GM19035 (cell line): ENCODE results near the gene EFS.

ENCODE experiments used
- ATAC-seq: cut with Tn5 transposase; IDR thresholded peaks from one replicate; pipeline ENCODE4 v1.9.1; 2021; ENCODE audit not compliant: unreplicated experiment

Gene EFS

GRCh38 chr14:23380197-23380914 lies 15.4 kb upstream of the EFS start:
- ATAC-seq: no peak

GRCh38 chr14:23379366-23380196 lies 14.6 kb upstream of the EFS start:
- ATAC-seq: no peak

- ATAC-seq: no peak
Measured at GRCh38 chr14:23378612-23379220, 13.7 kb upstream of the EFS start.

DNA sequence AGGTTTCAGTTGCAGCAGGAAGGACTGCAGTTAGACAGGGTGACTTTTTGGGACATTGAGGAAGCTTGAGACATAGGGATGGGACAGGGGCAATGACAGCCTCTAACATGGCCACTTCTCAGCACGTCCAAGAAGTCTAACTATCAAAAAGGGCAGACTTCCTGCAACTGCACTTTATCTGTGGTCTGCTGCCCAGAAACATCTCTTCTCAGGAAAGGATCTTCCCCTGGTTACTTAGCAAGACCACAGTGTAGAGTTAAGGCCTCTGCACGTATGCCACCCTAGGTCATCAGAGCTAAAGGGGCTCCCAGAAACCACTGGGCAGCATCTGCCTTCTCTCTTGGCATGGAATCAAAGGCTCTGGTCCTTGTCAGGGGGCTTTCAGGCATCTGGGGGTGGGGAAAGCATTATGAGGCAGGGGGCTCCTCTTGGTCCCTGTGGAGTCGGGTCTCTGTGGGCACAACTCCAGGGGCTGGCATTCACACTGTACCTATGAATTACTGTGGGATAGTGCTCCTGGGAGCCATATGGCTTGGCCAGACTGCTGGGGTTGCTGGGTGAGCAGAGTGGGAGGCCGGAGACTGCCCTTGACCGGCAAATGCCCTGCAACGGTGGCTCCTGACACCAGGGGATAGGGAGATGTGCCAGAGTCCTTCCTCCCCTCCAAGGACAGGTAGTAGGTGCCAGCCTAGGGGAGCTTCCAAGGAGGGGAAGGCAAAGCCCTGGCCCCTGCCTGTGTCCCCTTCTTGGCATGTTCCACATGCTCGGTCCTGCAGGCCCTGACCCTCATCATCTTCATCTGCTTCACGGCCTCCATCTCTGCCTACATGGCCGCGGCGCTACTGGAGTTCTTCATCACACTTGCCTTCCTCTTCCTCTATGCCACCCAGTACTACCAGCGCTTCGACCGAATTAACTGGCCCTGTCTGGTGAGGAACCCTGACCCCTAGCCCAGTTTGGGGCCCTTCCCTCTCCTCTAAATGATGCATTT lies 12.9 kb upstream of the EFS start:
- ATAC-seq: no peak

- ATAC-seq: no peak
Measured at GRCh38 chr14:23377198-23377550, 12.2 kb upstream of the EFS start.

- ATAC-seq: no peak
Measured at GRCh38 chr14:23376482-23377197, 11.7 kb upstream of the EFS start, which contains the start of gene CMTM5. Gene CMTM5, plus strand, starts transcription at chr14:23377046. Its CDS starts 206 bp downstream, at chr14:23377252.

- no peak for ATAC-seq
Measured at GRCh38 chr14:23375527-23376251, 10.7 kb upstream of the EFS start.

DNA sequence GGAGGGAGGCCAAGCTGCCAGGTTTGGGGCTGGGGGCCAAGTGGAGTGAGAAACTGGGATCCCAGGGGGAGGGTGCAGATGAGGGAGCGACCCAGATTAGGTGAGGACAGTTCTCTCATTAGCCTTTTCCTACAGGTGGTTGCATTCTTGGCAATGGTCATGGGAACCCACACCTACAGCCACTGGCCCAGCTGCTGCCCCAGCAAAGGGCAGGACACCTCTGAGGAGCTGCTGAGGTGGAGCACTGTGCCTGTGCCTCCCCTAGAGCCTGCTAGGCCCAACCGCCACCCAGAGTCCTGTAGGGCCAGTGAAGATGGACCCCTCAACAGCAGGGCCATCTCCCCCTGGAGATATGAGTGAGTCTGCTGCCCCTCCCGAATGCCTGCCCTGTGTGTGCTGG lies 8.1 kb upstream of the EFS start:
- no peak for ATAC-seq

DNA sequence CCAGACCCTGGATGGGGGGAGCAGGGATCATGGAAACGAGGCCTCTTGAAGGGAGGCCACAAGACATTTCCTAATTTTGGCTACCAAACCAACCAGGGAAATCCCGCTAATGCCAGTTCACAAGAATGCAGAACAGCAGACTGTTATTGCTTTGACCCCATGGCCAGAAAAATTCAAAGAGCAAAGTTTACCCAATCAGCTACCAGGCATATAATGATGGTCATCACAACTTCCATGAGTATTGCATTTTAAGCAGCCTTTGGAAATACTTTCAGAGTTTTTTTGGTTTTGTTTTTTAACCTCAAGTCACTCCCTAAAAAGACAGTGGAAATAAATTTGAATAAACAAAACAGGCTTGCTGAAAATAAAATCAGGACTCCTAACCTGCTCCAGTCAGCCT lies 7.5 kb upstream of the EFS start, which contains the start of gene IL25:
IL25 (plus strand) TSS at position 301 of the 400 bp plus-strand sequence.
- no peak for ATAC-seq

DNA sequence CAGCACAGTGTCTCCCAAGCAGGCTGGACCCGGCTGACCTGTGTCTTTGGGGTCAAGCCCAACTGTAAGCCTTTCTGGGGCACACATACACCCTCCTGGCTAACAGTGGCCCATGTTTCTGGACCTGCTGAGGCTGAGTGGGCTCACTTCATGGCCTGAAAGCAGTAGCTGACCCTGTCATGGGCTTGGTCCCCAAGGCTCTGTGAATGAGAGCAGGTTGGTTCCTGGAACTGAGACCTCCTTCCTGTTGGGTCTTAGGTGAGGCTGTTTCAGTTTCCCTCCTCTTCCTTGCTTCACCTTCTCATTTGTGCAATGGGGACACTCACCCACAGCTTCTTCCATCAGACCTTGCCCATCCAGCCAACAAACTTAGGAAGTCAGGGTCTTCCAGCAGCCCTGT lies 6.9 kb upstream of the EFS start:
- ATAC-seq: no peak

- no peak for ATAC-seq
Measured at GRCh38 chr14:23370221-23370620, 5.2 kb upstream of the EFS start.

DNA sequence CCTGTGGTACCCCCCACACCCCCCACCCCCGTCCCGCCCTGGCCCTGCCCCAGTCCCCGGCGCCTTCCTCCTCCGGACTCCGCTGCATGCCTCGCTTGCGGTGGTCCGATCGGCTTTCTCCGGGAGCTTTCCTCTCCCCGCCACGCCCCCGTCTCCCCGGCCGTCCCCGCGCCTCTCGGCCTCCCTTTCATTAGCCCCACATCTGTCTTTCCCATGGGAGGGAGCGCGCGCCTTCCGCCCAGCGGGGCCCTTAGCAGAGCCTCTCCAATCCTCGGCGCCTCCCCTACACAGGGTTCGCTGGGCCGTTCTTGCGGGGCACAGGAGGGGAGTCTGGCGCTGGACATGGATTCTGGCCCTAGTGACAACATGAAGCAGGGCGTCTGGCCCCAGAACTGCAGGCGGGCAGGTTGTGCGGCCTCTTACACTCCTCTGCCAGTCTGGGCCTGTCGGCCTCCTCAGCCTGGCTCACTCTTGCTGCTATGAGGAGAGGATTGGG lies 1.5 kb upstream of the EFS start:
- ATAC-seq: no peak

DNA sequence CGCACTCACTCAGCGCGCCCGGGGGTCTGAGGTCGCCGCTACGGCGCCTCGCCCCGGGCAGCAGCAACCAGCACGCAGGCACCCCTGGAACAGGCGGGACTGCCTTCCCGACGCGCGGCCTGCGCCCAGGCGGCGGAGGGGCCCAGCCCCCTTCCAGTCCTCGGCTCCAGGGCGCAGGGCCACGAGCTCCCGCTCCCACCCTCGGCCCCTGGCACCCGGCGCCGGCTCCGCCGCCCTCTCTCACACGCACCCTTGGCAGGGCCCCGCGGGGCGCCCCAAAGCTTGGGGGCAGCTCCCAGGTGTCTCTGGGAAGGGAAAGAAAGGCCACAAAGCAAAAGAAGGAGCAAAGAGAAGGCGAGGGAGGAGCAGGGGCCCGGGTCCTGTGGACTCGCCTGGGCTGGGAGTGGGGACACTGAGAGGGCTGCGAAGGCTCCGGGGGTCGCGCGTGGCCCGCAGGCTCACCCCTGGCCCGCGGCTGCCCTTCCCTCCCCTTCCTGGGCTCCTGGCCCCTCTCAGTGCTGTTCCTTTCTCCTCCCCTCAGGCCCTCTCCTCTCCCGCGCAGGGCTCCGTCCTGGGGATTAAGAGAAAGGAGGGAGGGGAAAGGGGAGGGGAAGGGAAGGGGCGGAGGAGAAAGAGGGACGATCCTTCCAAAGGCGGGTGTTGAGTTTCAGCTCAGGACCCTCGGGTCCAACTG lies 907 bp upstream of the EFS start:
- no peak for ATAC-seq

GRCh38 chr14:23364164-23365035 lies 572 bp downstream of the EFS start:
- no peak for ATAC-seq

DNA sequence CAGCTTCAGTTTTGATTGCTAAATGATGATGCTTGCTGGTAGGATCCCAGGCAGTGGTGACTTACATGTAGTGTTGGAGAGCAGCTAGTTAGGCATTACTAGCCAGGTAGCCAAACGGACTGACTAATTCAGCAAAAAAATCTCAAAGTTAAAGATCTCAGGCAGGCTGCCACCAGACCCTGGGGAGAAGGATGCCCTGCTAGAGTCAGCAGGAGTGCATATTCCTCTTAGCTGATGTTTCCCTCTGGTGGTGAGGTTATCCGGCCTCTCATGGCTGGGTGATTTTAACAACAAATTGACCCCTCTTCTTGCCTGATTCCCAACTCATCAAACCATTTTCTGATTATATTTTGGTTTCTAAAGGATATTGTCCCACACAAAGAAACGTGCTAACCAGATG lies 2.8 kb downstream of the EFS start:
- no peak for ATAC-seq

GRCh38 chr14:23361763-23362162 lies 3.2 kb downstream of the EFS start:
- ATAC-seq: no peak

DNA sequence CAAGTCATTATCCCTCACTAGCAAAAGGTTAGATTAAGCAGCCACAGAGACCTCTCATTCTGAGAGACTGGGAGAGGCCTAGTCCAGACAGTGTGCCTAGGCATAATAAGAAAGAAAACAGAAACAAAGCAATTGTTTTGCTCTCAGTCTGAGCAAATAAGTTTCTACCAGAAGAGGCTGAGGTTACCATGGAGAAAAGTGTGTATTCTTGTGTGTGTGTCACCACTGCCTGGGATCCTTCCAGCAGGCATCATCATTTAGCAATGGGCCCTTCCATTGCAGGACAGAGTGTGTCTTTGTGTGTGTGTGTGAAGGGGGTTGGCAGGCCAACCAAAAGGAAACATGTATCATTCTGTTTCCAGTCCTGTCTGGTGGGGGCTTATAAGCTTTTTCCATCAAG lies 3.7 kb downstream of the EFS start:
- ATAC-seq: no peak

DNA sequence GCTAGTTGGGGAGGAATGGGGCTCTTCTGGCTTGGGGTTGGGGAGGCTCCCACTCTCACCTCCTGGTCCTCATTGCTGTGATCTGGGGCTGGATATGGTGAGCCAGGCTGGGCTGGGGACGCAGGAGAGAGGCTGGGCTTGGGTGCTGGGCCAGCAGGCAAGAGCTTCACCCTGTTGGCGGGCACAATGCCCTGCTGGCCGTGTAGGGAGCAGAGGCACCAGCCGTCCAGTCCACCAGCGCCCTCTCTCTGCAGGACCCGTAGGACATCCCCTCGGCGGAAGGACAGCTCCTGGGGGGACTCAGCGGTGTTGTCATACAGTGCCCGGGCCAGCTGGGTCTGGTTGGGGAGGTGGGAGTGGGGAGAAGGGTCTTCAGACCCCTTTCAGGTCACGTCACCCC lies 4.5 kb downstream of the EFS start:
- ATAC-seq: no peak
